Hematopoietic multipotent progenitor cell treated with erythropoietin and hydrocortisone succinate and interleukin-3 and kit ligand, for 6 days (in vitro differentiated cells): ENCODE measurements around the gene PDK2.

Source experiments
- DNase-seq: peaks from one replicate; pipeline ENCODE4 v3.0.0-alpha.2; 2015

Gene PDK2

DNA sequence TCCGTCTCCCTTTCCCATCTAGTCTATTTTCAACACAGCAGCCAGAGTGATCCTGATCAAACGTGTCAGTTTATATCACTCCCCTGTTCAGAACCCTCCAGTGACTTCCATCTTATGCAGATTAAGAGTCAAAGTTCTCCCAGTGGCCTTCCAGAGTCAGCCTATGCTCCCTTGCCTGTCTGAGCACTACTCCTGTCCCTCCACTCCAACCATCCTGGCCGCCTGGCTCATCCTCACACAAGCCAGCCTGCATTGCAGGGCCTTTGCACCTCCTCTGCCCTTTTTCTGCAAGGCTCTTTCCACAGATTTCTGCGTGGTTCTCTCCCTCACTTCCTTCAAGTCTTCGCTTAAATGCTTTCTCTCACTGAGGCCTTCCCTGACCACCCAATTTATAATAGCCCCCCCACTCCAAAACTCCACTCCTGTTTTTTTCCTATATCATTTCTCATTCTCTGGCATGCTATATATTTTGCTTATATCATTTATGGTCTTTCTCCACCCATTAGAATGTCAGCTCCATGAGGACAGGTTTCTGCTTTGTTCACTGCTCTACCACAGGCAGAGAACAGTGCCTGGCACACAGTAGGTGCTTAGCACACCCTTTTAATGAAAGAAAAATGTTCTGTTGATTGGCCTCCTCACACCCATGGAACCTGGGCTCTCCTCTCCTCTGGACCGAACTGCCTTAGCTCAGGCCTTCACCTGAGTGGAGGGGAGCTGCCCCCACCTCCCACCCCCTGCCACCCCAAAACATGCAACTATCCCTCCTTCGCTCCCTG, 25.5 kb downstream of the PDK2 start:
- DNase-seq, result no peak

GRCh38 chr17:50122945-50123344, 27.8 kb downstream of the PDK2 start:
- no peak for DNase-seq

GRCh38 chr17:50123649-50124349, 28.6 kb downstream of the PDK2 start:
- no peak for DNase-seq

DNA sequence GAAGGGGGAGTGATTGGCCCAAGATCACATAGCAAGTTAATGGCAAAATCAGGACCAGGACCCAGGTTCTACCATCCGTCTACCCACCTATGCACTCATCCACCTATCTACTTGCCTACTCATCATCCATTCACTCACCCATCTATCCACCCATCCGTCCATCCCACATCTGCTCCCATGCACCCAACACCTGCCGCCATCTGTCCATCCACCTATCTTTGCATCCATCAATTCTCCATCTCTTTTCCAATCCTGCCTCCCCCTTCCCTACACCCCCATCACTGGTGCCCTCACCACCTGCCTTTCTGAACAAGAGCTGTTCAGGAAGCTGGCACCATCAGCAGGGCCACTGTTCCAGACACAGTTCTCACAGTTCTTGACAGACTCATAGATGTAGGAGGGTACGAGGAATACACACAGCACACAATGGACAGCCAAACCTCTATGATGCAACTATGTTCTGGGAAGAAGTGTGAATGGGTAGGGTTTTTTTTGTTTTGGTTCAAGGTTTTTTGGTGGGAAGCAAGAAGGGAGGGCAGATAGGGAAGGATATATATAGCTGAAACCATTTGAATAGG, 30.4 kb downstream of the PDK2 start:
- no peak for DNase-seq

GRCh38 chr17:50127697-50128361, 32.7 kb downstream of the PDK2 start:
- peak; percentile 76 for DNase-seq

DNA sequence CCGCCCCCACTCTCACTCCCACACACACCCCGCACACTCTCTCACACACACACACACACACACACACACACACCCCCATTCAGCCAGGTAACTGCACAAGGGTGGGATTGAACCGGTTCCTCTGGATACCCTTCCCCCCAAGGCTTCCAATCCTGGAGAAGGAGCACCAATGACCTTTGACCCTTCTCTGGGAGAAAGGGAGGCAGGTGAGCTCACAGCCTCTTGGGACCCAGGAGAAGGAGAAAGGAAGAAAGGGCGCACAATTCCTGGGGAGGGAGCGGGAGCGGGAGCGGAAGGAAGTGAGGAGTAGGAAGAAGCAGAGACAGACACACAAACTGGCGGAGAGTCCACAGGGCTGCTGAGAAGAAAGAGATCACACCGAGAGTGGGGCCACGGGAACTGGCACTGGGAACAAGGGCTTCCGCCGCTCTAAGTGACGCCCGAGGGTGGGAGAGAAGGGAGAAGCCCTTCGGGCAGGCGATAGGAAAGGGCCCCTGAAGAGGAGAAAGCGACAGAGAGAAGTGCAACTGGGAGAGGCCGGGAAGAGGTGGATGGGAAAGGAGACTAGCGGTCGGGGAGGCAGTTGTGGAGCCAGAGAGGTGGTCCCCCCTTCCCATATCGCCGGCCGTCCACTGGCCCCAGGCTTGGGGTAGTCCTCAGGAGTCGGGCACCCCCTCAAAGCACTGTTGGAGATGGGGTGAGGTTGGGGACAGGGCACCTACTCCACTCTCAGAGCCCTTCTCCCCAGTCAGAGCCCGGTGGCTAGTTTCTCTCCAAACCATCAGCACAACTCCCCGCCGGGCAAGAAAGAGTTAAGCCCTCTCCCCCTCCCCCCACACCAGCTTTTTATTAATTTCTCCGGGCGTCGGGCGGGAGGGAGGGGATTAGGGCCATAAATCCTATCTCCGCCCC, 33.5 kb downstream of the PDK2 start:
- DNase-seq, result no peak

DNA sequence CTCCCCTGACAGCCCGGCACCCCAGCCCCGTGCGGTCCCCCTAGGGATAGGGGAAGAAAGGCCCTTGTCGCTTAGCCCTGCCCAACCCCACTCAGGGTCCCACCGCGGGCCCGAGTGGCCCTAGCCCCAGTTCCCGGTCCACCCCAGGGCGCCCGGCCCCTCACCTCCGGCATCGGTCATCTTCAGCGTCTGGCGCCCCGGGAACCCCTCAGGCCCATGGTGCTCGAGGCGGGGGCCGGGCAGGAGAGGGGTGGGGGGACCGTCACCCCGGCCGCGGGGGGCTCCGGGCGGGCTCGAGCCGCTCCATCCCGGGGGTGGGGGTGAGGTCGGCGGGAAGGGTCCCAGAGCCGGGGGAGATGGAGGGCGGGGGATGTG, 34.2 kb downstream of the PDK2 start:
- no peak for DNase-seq

DNA sequence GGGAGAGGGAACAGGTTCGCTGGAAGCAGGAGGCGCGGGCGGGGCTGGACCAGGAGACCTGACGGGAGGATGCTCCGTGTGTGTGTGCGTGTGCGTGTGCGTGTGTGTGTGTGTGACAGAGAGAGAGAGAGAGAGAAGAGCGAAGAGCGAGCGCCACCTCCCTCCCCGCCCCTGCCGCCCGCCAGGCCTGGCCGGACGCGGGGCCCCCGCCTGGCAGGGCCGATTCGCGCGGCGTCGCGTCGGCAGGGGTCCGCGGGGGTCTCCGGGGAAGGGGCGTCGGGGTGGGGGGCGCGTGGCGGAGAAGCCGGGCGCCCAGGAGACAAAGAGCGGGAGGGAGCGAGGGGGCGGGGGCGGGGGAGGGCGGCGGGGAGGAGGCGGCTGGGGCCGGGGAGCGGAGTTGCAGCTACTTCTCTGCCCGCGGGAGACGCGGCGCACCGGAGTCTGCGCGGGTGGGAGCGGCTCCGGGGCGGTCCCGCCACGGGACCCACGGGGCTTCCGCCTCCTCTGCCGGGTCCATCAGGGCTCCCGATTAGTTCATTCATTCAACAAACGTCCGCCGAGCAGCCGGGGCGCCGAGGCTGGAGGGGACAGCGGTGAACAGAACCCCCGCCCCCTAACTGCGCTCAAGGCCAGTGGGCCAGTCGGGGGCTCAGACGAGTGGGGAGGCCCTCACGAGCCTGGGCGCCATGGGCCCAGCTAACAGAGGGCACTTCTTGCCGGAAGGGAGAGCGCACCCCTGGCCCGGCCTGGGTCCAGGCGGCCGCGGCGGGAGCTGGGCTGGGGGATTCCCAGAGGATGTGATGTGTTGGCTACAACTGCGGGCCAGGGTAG, 34.8 kb downstream of the PDK2 start, which contains the start of gene SAMD14:
TSS of gene SAMD14 (minus strand) at position 433 of the 831 bp plus-strand sequence. CDS start 5,201 bp downstream, outside the sequence.
- DNase-seq, result no peak

DNA sequence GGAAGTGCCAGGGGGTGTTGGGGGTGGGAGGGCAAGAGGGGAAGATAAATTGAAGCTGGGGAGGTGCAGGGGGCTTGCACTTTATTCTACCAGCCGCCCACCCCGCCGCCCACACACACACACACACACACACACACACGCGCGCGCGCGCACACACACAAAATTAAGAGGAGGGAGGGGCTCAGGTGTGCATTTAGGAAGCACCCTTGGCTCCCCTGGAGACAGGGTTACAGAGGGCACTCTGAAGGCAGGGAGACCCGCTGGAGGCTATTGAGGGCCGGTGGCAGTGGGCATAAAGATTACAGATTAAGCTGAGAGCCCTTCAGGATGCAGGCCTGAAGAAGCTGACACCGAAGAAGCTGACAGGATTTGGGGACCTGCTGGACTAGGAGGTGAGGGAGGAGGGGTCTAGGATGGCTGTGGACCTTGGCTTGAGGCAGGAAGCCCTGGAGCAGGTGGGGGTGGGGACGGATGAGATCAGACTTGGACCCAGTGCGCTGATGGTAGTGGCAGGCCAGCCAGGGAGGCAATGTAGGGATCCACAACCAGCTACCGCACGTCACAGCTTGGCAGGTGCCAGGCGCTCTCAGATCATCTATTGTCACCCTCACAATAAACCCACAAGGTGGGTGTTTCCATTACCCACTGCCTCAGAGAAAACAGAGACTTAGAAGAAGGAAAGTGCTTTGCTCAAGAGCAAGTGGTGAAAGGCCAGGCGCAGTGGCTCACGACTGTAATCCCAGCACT, 35.6 kb downstream of the PDK2 start:
- no peak for DNase-seq

GRCh38 chr17:50132104-50132794, 37.1 kb downstream of the PDK2 start:
- no peak for DNase-seq

DNA sequence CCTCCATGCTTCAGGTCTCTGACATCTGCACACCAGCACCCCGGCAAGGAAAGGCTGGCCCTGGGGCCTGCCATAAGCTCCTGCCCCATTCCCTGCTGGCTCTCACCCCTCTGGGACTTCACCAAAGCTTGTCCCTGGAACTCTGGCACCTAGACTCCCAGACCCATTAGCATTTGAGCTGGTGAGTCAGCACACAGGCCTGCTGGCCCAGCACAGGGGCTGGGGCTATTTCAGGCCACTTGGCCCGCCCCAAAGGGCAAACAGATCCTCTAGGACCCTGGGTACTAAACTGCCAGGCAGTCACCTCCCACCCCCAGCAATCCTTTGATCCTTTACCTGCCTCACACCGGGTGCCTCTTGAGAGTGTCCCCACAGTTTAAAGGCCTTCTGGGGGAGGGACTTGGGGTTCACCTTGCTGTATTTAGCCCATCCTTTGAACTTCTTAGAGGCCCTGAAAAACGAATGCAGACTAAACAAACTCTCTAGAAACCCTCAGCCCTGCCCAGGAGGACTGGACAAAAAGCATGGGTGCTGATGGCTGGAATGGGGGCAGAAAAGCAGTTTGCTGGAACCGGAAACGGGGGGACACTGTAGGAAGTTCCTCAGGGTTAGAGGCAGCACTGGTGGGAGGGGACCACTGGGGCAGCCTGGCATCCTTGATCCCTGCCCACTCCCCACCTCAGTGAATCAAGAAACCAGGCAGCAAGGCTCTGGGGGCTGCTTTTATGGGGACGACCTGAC, 38.0 kb downstream of the PDK2 start:
- DNase-seq, result no peak

DNA sequence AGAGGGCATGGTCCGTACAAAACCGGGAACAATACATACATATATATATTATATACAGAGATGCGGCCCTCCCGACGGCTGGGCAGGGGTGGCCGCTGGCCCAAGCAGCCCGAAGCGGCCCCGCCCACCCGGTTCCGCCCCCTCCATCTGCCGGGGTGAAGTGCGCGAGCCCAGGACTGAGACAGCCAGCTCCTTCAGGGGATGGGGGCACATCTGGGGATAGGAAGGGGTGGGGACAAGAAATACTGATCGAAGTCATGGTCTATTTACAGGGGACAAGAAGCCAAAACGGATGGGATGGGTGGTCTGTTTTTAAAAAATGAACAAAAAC, 38.6 kb downstream of the PDK2 start:
- DNase-seq, result no peak

GRCh38 chr17:50134206-50135110, 39.3 kb downstream of the PDK2 start:
- no peak for DNase-seq

- DNase-seq, result no peak
Measured at GRCh38 chr17:50135316-50136095, 40.4 kb downstream of the PDK2 start.

GRCh38 chr17:50136096-50136687, 41.0 kb downstream of the PDK2 start:
- no peak for DNase-seq

DNA sequence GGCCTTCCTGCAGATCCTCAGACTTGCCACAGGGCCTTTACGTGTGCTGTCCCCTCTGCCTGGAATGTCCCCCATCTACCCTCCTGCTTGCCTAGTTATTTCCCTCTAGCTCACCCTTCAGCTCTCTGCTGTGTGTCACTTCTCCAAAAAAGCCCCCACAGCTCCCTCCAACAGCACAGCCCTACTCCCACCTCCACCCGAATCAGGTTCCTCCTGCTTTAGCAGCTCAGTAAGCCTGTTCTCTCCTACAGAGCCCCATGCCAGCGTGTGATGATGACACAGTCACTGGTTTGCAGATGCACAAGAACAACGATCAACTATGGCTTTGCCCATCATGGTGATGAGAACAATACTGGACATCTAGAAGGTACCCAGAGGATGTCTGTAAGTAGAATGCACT, 41.9 kb downstream of the PDK2 start:
- DNase-seq, result no peak

GRCh38 chr17:50139185-50139783, 44.1 kb downstream of the PDK2 start:
- no peak for DNase-seq
